Putamen (tissue), 1 donor: Measurements from ENCODE around the gene CXorf49B.
"Not testable (repeated sequence)": the region's sequence is repeated elsewhere in the genome, so short reads cannot be mapped to it uniquely, and the experiment has no call there.

Experiments used
- DNase-seq: peaks from one replicate; pipeline ENCODE4 v3.0.0-alpha.2; 2016; ENCODE audit warnings: low spot score

Gene CXorf49B

DNA sequence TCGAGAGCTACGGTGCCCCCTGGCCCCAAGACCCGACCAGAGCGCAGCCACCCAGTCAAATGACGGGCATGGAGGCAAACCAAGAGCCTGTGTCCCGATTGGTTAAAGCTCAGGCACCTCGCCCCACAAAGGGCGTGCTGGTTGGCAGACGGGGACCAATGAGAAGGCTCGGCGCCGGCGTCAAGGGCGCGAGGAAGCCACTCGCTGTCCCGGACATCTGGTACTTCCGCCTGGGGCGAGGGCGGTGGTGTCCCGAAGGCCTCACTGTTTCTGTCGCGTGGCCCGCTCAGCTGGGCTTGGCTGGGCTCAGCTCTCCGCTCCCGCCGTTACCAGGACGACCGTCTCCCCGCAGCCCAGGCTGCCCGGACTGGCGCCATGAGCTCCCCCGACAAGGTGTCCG is at the start of gene CXorf49B:
CXorf49B (plus strand) TSS at position 301 of the 400 bp plus-strand sequence; CDS start at position 376, 75 bp downstream.
- DNase-seq = not testable (repeated sequence)

DNA sequence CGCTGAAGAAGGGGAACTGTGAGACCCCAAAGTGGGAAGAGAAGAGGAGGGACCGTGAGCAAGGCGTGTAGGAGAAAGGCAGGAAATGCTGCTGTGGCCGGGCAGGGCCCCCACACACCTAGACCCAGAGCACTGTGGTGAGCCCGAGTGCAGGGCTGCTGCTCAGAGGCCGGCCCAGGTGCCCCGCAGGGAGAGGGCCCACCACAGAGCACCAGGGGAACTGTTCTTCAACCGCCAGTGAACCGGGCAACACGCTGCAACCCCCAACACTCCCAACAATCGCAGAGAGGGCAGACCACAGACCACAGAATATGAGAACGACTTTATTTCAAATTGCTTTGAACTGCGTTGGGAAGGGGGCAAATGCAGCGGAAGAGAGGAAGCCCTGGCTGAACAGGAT is 49.1 kb upstream of the CXorf49B start:
- not testable (repeated sequence) for DNase-seq

DNA sequence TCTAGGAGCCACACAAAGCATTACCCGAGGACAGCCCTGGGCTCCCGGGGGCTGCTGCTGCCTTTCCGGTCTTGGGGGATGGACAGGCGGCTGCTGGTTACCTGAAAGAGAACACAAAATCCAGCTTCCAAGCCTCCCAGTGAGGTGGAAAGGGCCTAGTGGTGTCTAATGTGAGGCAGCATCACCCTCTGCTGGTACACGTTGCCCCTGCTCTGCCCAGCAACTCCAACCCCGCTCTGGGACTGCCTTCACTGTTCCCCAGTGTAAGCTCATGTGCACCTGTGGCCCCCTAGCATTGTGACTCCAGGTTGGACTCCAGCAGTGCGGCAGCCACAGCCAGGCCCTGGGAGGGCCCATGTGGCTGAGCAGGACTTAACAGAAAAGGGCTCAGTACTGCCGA is 47.6 kb upstream of the CXorf49B start:
- DNase-seq = not testable (repeated sequence)

DNA sequence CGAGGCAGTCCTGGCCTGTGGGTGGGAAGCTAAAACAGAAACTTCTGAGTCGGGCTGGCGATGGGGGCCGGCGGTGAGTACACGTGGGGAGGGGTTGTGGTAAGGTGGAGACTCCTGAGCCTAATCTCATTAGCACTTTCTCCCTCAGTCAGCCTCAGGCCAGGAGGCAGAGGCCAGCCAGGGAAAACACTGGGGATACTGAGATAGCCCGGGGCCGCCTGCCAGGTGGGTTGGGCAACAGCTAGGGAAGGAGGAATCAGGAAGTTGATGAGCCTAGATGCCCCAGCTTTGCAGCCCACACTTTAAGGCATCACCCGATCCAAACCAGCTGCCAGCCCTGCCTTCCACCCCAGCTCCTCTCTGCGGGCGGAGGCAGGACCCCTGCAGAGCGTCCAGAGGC is 46.8 kb upstream of the CXorf49B start:
- DNase-seq = not testable (repeated sequence)

DNA sequence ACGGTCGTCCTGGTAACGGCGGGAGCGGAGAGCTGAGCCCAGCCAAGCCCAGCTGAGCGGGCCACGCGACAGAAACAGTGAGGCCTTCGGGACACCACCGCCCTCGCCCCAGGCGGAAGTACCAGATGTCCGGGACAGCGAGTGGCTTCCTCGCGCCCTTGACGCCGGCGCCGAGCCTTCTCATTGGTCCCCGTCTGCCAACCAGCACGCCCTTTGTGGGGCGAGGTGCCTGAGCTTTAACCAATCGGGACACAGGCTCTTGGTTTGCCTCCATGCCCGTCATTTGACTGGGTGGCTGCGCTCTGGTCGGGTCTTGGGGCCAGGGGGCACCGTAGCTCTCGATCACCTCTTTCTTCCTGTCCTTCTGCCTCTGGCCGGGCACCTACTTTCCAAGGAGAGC is 45.0 kb upstream of the CXorf49B start, which contains the start of gene CXorf49:
CXorf49 (minus strand) TSS at position 101 of the 400 bp plus-strand sequence. CDS start 134 bp downstream, outside the sequence.
- DNase-seq = not testable (repeated sequence)

DNA sequence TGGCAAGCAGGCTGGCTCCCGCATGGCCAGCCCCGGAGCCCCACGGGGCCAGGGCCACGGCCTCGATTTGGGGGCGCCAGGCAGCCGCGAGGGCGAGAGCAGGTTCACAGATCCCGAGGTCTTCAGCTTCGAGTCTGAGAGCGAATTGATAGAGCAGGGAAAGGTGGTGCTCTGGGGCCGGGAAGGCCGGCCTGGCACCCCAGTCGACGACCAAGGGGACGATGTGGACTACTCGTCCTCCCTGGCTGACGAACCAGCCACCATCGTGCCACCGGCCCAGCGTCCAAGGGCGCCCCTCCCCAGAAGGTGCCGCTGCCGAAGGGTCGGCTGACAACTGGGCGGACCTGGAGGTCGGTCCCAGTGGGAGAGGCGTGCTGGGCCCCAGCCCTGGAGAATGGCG is 44.0 kb upstream of the CXorf49B start:
- DNase-seq = not testable (repeated sequence)

DNA sequence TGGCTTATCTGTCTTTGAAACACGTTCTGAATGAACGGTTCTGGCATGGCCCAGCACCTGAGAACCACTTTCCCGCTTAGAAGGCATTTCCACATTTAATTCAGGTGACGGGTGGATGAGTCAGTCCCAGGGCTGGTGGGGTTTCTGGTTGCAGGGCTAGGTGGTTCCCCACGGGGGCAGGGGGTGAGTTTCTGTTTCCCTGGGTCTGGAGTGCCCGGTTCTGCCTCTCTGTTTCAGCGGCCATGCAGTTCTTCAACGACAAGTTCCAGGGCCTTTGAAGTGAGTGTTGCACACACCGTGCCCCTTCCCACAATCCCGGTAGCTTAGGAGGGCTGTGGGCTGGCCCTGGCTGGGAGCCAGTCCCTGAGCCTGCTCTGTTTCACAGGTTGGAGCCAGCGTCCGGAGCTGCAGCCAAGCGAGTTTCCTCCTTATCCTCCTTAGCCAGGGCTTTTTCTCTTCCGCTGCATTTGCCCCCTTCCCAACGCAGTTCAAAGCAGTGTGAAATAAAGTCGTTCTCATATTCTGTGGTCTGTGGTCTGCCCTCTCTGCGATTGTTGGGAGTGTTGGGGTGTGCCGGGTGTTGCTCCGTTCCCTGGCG is 42.8 kb upstream of the CXorf49B start:
- not testable (repeated sequence) for DNase-seq

DNA sequence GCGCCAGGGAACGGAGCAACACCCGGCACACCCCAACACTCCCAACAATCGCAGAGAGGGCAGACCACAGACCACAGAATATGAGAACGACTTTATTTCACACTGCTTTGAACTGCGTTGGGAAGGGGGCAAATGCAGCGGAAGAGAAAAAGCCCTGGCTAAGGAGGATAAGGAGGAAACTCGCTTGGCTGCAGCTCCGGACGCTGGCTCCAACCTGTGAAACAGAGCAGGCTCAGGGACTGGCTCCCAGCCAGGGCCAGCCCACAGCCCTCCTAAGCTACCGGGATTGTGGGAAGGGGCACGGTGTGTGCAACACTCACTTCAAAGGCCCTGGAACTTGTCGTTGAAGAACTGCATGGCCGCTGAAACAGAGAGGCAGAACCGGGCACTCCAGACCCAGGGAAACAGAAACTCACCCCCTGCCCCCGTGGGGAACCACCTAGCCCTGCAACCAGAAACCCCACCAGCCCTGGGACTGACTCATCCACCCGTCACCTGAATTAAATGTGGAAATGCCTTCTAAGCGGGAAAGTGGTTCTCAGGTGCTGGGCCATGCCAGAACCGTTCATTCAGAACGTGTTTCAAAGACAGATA is 2.4 kb upstream of the CXorf49B start:
- DNase-seq = not testable (repeated sequence)

DNA sequence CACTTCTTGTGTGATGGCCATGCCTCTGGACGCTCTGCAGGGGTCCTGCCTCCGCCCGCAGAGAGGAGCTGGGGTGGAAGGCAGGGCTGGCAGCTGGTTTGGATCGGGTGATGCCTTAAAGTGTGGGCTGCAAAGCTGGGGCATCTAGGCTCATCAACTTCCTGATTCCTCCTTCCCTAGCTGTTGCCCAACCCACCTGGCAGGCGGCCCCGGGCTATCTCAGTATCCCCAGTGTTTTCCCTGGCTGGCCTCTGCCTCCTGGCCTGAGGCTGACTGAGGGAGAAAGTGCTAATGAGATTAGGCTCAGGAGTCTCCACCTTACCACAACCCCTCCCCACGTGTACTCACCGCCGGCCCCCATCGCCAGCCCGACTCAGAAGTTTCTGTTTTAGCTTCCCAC is 1.7 kb downstream of the CXorf49B start:
- DNase-seq = not testable (repeated sequence)

DNA sequence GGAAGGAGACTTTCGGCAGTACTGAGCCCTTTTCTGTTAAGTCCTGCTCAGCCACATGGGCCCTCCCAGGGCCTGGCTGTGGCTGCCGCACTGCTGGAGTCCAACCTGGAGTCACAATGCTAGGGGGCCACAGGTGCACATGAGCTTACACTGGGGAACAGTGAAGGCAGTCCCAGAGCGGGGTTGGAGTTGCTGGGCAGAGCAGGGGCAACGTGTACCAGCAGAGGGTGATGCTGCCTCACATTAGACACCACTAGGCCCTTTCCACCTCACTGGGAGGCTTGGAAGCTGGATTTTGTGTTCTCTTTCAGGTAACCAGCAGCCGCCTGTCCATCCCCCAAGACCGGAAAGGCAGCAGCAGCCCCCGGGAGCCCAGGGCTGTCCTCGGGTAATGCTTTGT is 2.5 kb downstream of the CXorf49B start:
- DNase-seq = not testable (repeated sequence)

DNA sequence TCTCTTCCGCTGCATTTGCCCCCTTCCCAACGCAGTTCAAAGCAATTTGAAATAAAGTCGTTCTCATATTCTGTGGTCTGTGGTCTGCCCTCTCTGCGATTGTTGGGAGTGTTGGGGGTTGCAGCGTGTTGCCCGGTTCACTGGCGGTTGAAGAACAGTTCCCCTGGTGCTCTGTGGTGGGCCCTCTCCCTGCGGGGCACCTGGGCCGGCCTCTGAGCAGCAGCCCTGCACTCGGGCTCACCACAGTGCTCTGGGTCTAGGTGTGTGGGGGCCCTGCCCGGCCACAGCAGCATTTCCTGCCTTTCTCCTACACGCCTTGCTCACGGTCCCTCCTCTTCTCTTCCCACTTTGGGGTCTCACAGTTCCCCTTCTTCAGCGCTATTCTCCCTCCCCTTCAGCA is 4.0 kb downstream of the CXorf49B start:
- not testable (repeated sequence) for DNase-seq

DNA sequence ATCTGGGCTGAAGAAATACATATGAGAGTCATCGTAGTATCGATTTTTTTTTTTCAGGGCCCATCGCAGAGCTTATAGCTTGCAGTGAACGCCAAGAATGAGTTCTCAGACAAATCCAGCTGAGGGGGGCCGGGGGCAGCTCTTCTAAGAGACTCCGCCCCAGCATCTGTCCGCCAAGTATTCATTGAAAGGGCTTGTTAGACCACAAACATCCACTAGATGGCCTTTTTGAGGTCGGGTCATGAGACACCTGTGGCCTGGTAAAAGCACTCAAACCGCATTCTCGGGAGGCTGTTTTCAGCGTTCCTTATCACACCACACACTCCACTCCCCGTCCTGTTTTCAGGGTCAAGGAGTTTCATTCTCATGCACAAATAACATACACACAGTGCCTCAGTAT is 15.2 kb downstream of the CXorf49B start:
- not testable (repeated sequence) for DNase-seq

DNA sequence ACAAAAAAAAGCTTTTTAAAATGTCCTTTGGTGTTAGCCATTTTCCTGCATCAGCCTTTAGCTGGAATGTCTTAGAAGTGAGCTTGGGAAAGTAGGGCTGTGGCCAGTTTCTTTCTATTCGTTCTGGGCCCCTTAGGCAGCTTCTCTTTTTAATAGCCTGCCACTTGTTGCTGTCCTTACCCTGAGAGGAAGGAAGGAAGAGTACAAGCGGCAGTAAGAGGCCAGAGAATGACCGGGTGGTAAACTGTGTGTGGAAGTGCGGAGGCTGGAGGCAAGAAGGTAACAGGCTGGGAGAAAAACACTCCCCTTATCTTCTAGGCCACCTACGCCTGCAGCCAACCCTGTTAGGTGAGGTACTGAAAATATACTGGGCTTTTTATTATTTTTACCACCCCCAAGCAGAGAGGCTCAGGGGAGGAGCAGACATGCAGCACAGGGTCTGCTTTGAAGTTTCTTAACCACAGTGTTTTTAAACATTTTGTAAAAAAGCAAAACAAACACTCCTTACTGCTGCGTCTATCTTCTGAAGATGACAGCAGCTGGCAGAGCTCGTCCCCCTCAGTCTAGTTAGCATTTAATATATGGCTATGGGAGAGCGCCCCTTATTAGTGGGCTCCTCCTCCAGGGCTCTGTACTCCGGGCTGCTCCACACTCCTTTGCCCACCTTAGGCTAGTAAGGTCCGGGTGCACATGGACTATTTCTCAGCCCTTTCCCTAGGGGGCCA is 19.2 kb downstream of the CXorf49B start:
- not testable (repeated sequence) for DNase-seq

DNA sequence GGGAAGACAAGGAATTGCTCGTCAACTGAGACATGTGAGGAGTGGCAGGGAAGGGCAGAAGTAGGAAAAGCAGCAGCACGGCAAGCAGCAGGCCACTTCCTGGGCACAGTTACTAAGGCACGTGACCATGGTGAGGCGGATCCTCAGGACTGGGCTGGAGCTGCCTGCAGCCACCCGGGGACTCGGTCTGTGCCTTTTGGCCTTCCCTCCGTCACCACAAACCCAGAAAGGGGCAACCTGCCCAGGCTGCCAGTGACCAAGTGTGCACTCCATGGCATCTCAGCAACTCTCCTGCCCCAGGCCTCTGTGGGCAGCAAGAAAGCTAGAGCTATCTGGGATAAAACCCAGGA is 19.8 kb downstream of the CXorf49B start:
- not testable (repeated sequence) for DNase-seq

DNA sequence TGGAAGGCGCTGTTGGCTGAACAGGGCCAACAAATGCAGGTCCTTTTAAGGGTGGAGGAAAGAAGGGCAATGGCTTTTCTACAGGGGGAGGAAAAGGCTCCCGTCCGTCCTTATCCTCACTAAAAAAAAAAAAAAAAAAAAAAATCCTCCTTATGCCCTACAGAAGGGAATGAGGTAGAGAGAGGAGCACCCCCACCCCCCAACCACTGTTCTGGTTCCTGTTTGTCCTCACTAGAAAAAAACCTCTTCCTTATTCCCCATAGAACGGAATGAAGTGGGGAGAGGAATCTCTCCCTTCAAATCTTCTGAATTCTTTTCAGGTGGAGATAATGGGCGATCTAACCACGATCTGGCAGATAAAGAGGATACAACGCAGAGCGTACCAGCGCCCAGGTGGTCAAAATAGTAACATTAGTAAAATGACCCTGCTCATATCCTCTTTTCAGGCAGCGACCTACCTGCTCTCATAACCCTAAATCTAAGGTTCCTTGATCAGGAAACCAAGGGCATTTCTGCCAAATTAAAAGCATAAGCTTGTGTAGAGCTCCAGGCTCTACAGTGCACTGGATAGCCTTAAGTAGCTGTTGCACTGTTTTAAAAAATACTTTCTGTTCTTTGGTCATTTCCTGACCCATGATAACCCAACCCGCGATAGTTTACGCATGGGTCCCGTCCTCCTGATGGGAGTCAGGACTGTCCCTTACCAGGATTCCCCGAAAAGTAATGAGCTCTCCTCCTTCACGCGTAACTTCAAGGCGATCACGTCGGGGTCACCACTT is 20.6 kb downstream of the CXorf49B start:
- not testable (repeated sequence) for DNase-seq

DNA sequence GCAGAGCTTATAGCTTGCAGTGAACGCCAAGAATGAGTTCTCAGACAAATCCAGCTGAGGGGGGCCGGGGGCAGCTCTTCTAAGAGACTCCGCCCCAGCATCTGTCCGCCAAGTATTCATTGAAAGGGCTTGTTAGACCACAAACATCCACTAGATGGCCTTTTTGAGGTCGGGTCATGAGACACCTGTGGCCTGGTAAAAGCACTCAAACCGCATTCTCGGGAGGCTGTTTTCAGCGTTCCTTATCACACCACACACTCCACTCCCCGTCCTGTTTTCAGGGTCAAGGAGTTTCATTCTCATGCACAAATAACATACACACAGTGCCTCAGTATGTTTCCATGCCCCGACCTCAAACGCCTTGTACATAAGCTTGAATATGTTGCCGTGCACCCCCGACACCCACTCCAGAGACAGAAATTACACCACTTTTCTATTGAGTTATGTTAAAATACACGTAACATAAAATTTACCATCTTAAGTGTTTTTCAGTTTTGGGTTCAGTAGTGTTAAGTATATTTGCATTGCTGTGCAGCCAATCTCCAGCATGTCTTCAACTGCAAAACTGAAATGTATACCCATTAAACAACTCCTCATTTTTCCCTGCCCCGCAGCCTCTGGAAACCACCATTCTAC is 21.3 kb downstream of the CXorf49B start:
- not testable (repeated sequence) for DNase-seq

DNA sequence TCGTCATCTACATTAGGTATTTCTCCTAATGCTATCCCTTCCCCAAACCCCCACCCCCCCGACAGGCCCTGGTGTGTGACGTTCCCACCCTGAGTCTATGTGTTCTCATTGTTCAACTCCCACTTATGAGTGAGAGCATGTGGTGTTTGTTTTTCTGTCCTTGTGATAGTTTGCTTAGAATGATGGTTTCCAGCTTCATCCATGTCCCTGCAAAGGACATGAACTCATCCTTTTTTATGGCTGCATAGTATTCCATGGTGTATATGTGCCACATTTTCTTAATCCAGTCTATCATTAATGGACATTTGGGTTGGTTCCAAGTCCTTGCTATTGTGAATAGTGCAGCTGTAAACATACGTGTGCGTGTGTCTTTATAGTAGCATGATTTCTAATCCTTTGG is 43.3 kb downstream of the CXorf49B start:
- DNase-seq = not testable (repeated sequence)

DNA sequence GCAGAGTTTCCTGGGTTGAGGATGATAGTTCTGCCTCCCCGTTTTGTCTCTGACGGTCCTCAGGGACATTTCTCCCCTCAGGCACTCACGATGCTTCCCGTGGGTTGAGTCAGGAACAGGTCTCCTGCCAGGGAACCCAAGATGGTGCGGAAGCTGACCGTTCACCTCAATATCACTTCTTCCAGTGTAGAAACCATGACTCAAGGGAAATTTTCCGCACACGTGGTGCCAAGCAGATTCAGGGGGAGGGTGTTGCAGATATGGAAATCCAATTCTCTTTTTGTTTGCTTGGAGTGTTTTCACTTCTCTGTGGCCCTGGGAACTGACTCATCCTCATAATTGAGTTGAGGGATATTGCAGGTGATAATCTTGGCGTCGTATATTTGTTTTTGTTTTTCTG is 46.7 kb downstream of the CXorf49B start:
- DNase-seq = no peak

DNA sequence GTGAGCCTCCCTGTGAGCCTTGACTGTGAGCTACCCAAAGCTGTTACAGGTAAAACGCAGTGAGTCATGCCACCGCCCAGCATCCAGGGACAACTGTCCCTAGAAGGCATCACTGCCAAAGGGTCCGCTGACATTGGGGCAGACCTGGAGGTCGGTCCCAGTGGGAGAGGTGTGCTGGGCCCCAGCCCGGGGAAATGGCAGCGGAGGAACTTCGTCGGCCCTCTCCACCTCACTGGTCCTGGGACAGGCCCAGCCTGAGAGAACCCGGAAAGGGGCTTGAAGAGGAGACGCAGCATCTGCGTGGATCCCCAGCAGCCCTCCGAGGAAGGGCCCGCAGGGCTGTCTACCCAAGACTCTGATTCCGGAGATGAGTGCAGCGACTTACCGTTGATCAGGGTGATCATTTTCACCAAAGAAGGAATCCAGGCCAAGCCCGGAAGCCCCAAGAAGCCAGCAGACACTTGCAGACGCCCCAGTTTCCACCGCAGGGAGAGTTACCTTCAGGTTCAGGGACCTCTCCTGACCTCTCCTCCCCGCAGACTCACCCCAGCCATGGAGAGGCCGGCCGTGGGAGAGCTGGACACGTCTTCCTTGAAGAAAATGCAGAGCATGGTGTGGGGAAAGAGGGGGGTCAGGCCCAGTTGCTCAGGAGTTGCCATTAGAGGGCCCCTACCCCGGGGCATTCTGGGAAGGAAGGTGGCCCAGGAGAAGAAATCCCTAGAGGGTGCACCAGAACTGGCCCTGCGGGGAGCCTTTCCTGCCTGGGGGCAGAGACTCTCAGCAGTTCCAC is 51.2 kb downstream of the CXorf49B start:
- DNase-seq = no peak

DNA sequence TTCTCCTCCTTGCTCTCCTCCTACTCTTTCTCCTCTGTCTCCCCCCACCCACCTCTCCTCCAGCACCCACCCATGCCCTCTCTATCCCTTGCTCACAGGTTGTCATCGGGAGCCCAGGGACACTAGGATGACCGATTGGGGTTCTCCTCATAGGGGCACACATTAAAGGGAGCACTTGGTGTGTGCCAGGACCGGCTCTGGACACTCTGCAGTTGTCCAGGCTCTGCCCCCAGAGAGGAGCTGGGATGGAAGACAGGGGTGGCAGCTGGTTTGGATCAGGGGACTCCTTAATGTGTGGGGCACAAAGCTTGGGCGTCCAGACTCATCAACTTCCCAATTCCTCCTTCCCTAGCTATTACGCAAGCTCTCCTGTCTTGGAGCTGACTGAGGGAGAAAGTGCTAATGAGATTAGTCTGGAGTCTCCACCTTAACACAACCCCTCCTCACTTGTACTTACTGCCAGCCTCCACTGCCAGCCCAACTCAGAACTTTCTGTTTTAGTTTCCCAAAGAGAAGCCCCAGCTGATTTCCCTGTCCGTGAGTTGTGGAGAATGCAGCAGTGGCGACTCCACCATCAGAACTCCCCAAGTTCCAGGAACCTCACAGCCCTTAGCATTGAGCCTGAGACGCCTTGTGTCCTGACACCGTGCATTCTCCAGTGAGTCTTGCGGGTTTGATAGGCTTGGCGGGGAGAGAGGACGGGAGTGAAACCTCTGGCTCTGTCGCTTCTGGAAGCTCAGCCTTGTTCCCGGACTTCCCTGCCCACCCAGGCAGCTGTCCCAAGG is 52.2 kb downstream of the CXorf49B start:
- DNase-seq = no peak

DNA sequence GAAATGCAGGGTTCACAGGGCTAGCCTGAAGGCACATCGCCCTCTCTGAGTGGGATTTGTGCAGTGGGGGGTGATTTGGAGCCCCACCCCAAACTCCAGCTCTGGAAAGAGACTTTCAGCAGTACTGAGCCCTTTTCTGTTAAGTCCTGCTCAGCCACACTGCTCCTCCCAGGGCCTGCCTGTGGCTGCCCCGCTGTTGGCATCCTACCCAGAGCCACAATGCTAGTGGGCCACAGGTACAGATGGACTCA is 52.7 kb downstream of the CXorf49B start:
- no peak for DNase-seq
